ACHN (cell line): Measurements from ENCODE around the gene MCC.

ENCODE experiments used
- DNase-seq: peaks from one replicate; pipeline ENCODE4 v3.0.0-alpha.2; 2015
- in situ Hi-C: cut with HindIII; loops from 2 replicates; pipeline ENCODE4 v1.10.0; 2017; ENCODE audit warnings: low sequenced_read_pairs, low pct_ligation_motif_present, low pct_unique_long_range_greater_than_20kb

MCC gene

GRCh38 chr5:113487781-113488644 is at the start of gene MCC:
Gene MCC, minus strand, starts transcription at chr5:113488453.
- in situ Hi-C loops = no loop called here
- DNase-seq = peak; percentile 85

- in situ Hi-C loops = no loop called here
- peak; percentile 8 for DNase-seq
Measured at GRCh38 chr5:113531481-113532159, 43.4 kb upstream of the MCC start.

GRCh38 chr5:113527746-113528145 is 39.5 kb upstream of the MCC start:
- in situ Hi-C loops = no loop called here
- DNase-seq = no peak

- in situ Hi-C loops = no loop called here
- DNase-seq = no peak
Measured at GRCh38 chr5:113526421-113526820, 38.2 kb upstream of the MCC start.

- DNase-seq = no peak
- in situ Hi-C loops = no loop called here
Measured at GRCh38 chr5:113524927-113525326, 36.7 kb upstream of the MCC start.

- in situ Hi-C loops = no loop called here
- DNase-seq = no peak
Measured at GRCh38 chr5:113523168-113523567, 34.9 kb upstream of the MCC start.

GRCh38 chr5:113520899-113521298 is 32.6 kb upstream of the MCC start:
- in situ Hi-C loops = no loop called here
- DNase-seq = no peak

GRCh38 chr5:113520429-113520828 is 32.2 kb upstream of the MCC start:
- peak; percentile 22 for DNase-seq
- in situ Hi-C loops = no loop called here

GRCh38 chr5:113519412-113519811 is 31.2 kb upstream of the MCC start:
- in situ Hi-C loops = no loop called here
- no peak for DNase-seq

GRCh38 chr5:113518884-113519283 is 30.6 kb upstream of the MCC start:
- in situ Hi-C loops = no loop called here
- DNase-seq = no peak

- no peak for DNase-seq
- in situ Hi-C loops = no loop called here
Measured at GRCh38 chr5:113514289-113514635, 26.0 kb upstream of the MCC start.

- in situ Hi-C loops = no loop called here
- DNase-seq = peak; percentile 81
Measured at GRCh38 chr5:113513384-113514288, 25.4 kb upstream of the MCC start, which contains the start of gene YTHDC2. Gene YTHDC2, plus strand, starts transcription at chr5:113513694. Its CDS starts 202 bp downstream, at chr5:113513896.

- DNase-seq = no peak
- in situ Hi-C loops = no loop called here
Measured at GRCh38 chr5:113512341-113512740, 24.1 kb upstream of the MCC start.

GRCh38 chr5:113510836-113511451 is 22.7 kb upstream of the MCC start:
- in situ Hi-C loops = no loop called here
- peak; percentile 45 for DNase-seq

GRCh38 chr5:113508756-113509155 is 20.5 kb upstream of the MCC start:
- no peak for DNase-seq
- in situ Hi-C loops = no loop called here

GRCh38 chr5:113507601-113508000 is 19.3 kb upstream of the MCC start:
- in situ Hi-C loops = no loop called here
- DNase-seq = no peak

GRCh38 chr5:113505181-113505580 is 16.9 kb upstream of the MCC start:
- in situ Hi-C loops = no loop called here
- no peak for DNase-seq

- in situ Hi-C loops = no loop called here
- DNase-seq = no peak
Measured at GRCh38 chr5:113503146-113503545, 14.9 kb upstream of the MCC start.

- in situ Hi-C loops = no loop called here
- no peak for DNase-seq
Measured at GRCh38 chr5:113502073-113502472, 13.8 kb upstream of the MCC start.
